Stimulated activated CD8-positive, alpha-beta memory T cell treated with anti-CD3 and anti-CD28 coated beads, Interleukin-2, amount 100 ng/mL, for 1 hour (primary cell): ENCODE data around the gene TBC1D14.
"Not testable (repeated sequence)": the region's sequence is repeated elsewhere in the genome, so short reads cannot be mapped to it uniquely, and the experiment has no call there.

ENCODE experiments used
- DNase-seq, 2 donors: peaks; one replicate each; pipeline ENCODE4 v3.0.0-alpha.2; 2020; ENCODE audit warnings: low read depth in 2 of 2

The TBC1D14 gene

GRCh38 chr4:7079909-7080308 lies 170.3 kb downstream of the TBC1D14 start:
- not testable (repeated sequence) for DNase-seq
